Stomach (tissue), 9 donors: Measurements from ENCODE around the gene KRTAP10-10. TPM values are rescaled to one million over a fixed set of nuclear protein-coding genes. Genes with fewer than 3 reads are reported as not detected.

Experiments
- DNase-seq, 2 donors: peaks; one replicate each; pipeline versions ENCODE4 v3.0.0 to v3.0.0-alpha.2; 2013 to 2019
- H3K27ac ChIP-seq, 5 donors: fragments of 200-600 bp in 4 of 5; sonication (generic) in 4 of 5; one replicate each; pipeline ENCODE4 v1.5.1; 2013 to 2019; ENCODE audit warnings: mild to moderate bottlenecking in 1 of 5, moderate library complexity in 1 of 5
- H3K27me3 ChIP-seq, 3 donors: fragments of 200-600 bp; sonication (generic); one replicate each; pipeline ENCODE4 v1.5.1; 2017 to 2019; ENCODE audit warnings: mixed run types in 1 of 3
- H3K36me3 ChIP-seq, 4 donors: fragments of 200-600 bp; sonication (generic); 1 replicate in 3 of 4; 2 replicates in 1 of 4; pipeline ENCODE4 v1.5.1; 2016 to 2019
- H3K4me1 ChIP-seq, 4 donors: fragments of 200-600 bp; sonication (generic); one replicate each; pipeline ENCODE4 v1.5.1; 2016 to 2019
- H3K4me3 ChIP-seq, 4 donors: fragments of 200-600 bp; sonication (generic) in 3 of 4; one replicate each; pipeline ENCODE4 v1.5.1; 2016 to 2019; ENCODE audit warnings: mild to moderate bottlenecking in 1 of 4
- H3K9me3 ChIP-seq, 4 donors: fragments of 200-600 bp; sonication (generic); one replicate each; pipeline ENCODE4 v1.5.1; 2016 to 2019
- EP300 ChIP-seq: sonication (generic); formaldehyde crosslinking; IDR thresholded peaks from one replicate; pipeline ENCODE4 v1.6.1; 2017; ENCODE audit warnings: antibody characterized with exemption
- POLR2A ChIP-seq, 4 donors: fragments of 450-650 bp; IDR thresholded peaks; one replicate each; pipeline ENCODE4 v1.6.1; 2016; ENCODE audit warnings: antibody characterized with exemption in 4 of 4, control low read depth in 2 of 4, mild to moderate bottlenecking in 1 of 4, moderate library complexity in 1 of 4
- POLR2AphosphoS5 ChIP-seq, 3 donors: sonication (generic); formaldehyde crosslinking; IDR thresholded peaks; one replicate each; pipeline ENCODE4 v1.6.1; 2016; ENCODE audit warnings: antibody characterized with exemption in 3 of 3
- WGBS, 5 donors: extraction: QIAGEN DNeasy Blood & Tissue Kit in 3 of 5; methylation state at CpG; one replicate each; pipeline versions ENCODE4 v1.1.5 to v1.1.7; 2013 to 2018; 5-methylcytosine and 5-hydroxymethylcytosine counted together
- intact Hi-C: fragments of 100-400 bp; cut with DNase I; formaldehyde crosslinking; loops from one replicate; pipeline ENCODE4 v1.15.1; 2023; ENCODE audit warnings: low total_unique reads
- polyA plus RNA-seq, 3 donors: library from polyadenylated mRNA; stranded (reverse); fragments of 200-250 nt; gene quantifications; one replicate each; pipeline ENCODE4 v1.2.3, GENCODE V29; 2013
- total RNA-seq, 5 donors: library from RNA; depleted of rRNA; stranded (reverse); fragments of >200 nt; gene quantifications; one replicate each; pipeline versions ENCODE4 v1.1.0 to v1.2.3, GENCODE V29; 2014 to 2016
- TF ChIP-seq, protein P1 (sequence below), 7 experiments: fragments of 450-650 bp in 4 of 7; fragments of 200-600 bp in 3 of 7; sonication (generic) in 3 of 7; IDR thresholded peaks; one replicate each; pipeline ENCODE4 v1.5.1; 2016 to 2019; ENCODE audit warnings: antibody characterized with exemption in 7 of 7, control low read depth in 2 of 7, mild to moderate bottlenecking in 1 of 7
- donor health status: healthy with polysubstance abuse.
- donor health status: Bipolar disorder and iron deficiency.
- donor health status: healthy.

Gene KRTAP10-10
- total and polyA plus RNA-seq, 8 donors: not detected

DNA sequence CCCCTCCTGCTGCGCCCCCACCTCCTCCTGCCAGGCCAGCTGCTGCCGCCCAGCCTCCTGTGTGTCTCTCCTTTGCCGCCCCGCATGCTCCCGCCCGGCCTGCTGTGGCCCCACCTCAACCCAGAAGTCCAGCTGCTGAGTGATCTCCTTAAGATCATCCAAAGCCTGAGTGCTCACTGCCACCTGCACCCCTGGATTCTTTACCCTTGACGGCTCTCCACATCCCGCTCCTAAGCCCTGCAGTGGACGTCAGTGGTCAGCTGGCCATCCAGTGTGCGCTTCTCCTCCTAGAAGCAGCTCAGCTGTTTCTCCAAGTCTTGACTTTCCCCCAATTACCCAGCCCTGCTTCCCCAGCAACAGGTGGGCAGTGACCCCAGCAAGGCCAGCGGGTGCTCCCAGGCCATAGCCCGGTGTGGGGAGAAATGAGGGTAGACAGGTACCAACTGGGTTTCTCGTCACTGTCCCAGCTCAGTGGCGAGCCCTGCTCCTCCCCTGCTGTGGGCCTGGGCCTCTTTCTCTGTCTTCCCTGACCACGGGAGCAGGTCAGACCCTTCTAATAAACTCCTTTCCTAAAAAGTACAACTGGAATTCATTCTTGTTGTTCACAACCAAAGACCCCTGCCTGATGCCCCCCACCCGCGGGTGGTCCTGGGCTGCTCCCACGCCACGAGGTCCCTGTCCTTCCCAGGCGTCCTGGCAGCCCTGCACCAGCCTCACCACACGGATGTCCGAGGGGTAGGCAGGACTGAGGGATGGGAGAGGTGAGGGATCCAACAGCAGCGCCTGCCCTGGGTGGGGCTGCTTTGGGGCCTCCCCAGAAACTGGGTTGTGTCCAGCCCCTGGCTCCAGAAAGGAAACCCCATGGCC, 35.3 kb upstream of the KRTAP10-10 start:
- Histone ChIP-seq H3K27ac (no peak overlapping the region), H3K36me3 (no peaks in the 10 kb centered on the region), H3K9me3 (peaks cover 0 to 32% (median 3%) of the 10 kb centered on the region in 4 donors), H3K4me1 (no peaks in the 10 kb centered on the region), H3K27me3 (peaks cover 0 to 56% (median 13%) of the 10 kb centered on the region in 3 donors), H3K4me3 (no peak overlapping the region)
- TF ChIP-seq POLR2A (IDR thresholded peaks at IDR 0.05): no peak
- TF ChIP-seq, protein P1, sequence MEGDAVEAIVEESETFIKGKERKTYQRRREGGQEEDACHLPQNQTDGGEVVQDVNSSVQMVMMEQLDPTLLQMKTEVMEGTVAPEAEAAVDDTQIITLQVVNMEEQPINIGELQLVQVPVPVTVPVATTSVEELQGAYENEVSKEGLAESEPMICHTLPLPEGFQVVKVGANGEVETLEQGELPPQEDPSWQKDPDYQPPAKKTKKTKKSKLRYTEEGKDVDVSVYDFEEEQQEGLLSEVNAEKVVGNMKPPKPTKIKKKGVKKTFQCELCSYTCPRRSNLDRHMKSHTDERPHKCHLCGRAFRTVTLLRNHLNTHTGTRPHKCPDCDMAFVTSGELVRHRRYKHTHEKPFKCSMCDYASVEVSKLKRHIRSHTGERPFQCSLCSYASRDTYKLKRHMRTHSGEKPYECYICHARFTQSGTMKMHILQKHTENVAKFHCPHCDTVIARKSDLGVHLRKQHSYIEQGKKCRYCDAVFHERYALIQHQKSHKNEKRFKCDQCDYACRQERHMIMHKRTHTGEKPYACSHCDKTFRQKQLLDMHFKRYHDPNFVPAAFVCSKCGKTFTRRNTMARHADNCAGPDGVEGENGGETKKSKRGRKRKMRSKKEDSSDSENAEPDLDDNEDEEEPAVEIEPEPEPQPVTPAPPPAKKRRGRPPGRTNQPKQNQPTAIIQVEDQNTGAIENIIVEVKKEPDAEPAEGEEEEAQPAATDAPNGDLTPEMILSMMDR (IDR thresholded peaks at IDR 0.05): no peak
- TF ChIP-seq EP300: no peak
- TF ChIP-seq POLR2AphosphoS5 (IDR thresholded peaks at IDR 0.05): no peak
- WGBS, 5 donors: 71 to 78% (median 75%) methylated on average over 20 to 23 of the region's 23 CpGs
- DNase-seq: no peak
- intact Hi-C loops: no loop called here

DNA sequence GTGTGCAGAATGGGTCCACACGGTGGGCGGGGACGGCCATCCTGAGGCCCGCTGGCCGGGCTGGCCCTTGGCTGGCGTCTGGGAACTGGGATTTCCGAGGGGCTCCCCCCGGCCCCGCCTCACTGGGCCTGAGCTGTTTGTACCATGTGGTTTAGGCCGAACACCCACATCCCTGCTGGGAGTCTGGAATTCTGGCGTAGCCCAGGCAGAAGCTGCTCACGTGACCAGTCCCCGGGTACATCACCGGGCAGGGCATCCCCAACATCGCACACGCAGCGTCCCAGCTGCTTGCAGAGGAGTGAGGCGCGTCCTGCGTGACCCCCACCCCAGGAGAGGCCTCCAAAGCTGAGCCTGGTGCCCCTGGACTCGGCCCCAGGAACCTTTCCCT, 34.7 kb upstream of the KRTAP10-10 start:
- WGBS, 5 donors: 67 to 81% (median 75%) methylated on average over 1 to 20 of the region's 21 CpGs
- TF ChIP-seq POLR2AphosphoS5 (IDR thresholded peaks at IDR 0.05): no peak
- TF ChIP-seq, protein P1 (IDR thresholded peaks at IDR 0.05): no peak
- no peak for TF ChIP-seq POLR2A (IDR thresholded peaks at IDR 0.05)
- TF ChIP-seq EP300: no peak
- no peaks in the 10 kb centered on the region for H3K36me3 ChIP-seq

DNA sequence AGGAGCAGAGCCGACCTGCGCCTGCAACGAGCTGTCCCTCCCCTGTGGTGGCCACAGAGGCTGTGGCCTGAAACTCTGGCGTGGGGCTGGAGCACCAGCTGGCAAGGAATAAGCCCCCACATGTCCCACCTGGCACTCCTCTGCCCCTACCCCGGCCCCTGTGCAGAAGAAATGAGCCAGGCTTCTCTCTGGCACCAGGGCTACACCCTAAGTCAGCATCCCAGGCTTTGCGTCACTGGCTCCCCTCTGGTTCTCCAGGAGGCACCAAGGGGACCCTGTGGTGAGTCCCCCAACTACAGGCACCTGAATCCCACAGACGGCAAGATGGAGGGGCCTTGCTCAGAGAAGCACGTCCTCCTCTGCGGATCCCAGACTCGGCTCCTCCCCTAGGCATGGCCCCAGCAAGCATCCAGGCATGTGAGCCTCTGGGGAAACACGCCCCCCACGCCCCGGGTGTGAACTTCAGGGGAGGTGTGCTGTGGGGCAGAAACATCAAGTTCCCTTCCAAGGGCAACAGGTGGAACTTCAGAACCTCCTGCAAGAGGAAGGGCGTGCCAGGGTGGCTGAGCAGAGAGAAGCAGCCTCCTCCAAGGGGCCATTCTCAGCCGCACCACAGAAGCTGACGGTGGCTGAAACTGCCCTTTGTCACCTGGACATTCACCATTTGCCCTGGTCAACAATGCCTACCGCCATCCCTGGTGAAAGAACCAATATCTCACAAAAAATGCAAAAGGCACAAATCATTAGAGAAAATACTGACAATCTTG, 33.9 kb upstream of the KRTAP10-10 start:
- Histone ChIP-seq H3K9me3 (peaks cover 0 to 28% (median 3%) of the 10 kb centered on the region in 4 donors), H3K27ac (no peak overlapping the region), H3K36me3 (no peaks in the 10 kb centered on the region), H3K27me3 (peaks cover 0 to 54% (median 13%) of the 10 kb centered on the region in 3 donors), H3K4me1 (no peaks in the 10 kb centered on the region), H3K4me3 (no peak overlapping the region)
- TF ChIP-seq POLR2A (IDR thresholded peaks at IDR 0.05): no peak
- TF ChIP-seq, protein P1 (IDR thresholded peaks at IDR 0.05): no peak
- no peak for TF ChIP-seq POLR2AphosphoS5 (IDR thresholded peaks at IDR 0.05)
- TF ChIP-seq EP300: no peak
- intact Hi-C loops: no loop called here
- no peak for DNase-seq
- WGBS, 5 donors: 45 to 60% (median 50%) methylated on average over 10 to 17 of the region's 17 CpGs

More for the DNA sequence above, 34.7 kb upstream of the KRTAP10-10 start:
- H3K27me3 ChIP-seq: peaks cover 0 to 56% (median 13%) of the 10 kb centered on the region in 3 donors
- H3K27ac ChIP-seq: no peak overlapping the region
- no peak for DNase-seq
- peaks cover 0 to 34% (median 3%) of the 10 kb centered on the region in 4 donors for H3K9me3 ChIP-seq
- H3K4me1 ChIP-seq: no peaks in the 10 kb centered on the region
- intact Hi-C loops: no loop called here
- H3K4me3 ChIP-seq: no peak overlapping the region

DNA sequence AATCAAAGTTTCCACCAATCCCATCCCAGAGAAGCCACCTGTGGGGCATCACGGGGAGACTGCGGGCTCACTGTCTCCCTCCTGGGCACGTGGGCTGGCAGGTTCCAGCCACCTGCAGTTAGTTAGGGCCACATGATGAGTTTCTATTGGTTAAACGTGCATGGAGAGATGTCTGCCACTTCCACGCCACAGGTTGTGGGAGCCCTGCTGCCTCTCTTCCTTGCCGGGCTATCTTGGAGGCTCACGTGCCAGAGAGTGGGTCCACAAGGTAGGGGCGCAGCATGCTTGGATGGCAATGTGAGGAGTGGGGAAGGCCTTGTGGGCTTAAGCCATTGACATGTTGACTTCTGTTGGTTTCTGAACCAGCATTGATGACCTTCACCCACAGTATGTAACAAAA, 33.2 kb upstream of the KRTAP10-10 start:
- no peaks in the 10 kb centered on the region for H3K36me3 ChIP-seq
- H3K9me3 ChIP-seq: peaks cover 0 to 22% (median 3%) of the 10 kb centered on the region in 4 donors
- 81 to 90% (median 85%) methylated on average over 8 of the region's 8 CpGs for WGBS, 5 donors
- no peak overlapping the region for H3K27ac ChIP-seq
- no peak for DNase-seq
- peaks cover 0 to 53% (median 13%) of the 10 kb centered on the region in 3 donors for H3K27me3 ChIP-seq
- TF ChIP-seq, protein P1 (IDR thresholded peaks at IDR 0.05): no peak
- TF ChIP-seq POLR2A (IDR thresholded peaks at IDR 0.05) (no peak), POLR2AphosphoS5 (IDR thresholded peaks at IDR 0.05) (no peak), EP300 (no peak)
- intact Hi-C loops: no loop called here
- H3K4me1 ChIP-seq: no peaks in the 10 kb centered on the region
- no peak overlapping the region for H3K4me3 ChIP-seq
